Activated CD4-positive, alpha-beta T cell treated with anti-CD3 and anti-CD28 coated beads, Interleukin-2, amount 10 ng/mL, durations not matched to agents 24 days and 14 days (primary cell): Measurements from ENCODE around the gene GNPTG. TPM values are rescaled to one million over a fixed set of nuclear protein-coding genes. Genes with fewer than 3 reads are reported as not detected.

Experiments
- DNase-seq: peaks from one replicate; pipeline ENCODE4 v3.0.0; 2022
- H3K27ac Mint-ChIP-seq: one replicate; pipeline ENCODE4 v1.8.0; 2022; ENCODE audit warnings: mild to moderate bottlenecking, mixed read lengths
- H3K27me3 Mint-ChIP-seq: one replicate; pipeline ENCODE4 v1.8.0; 2022; ENCODE audit warnings: mixed read lengths
- H3K36me3 Mint-ChIP-seq: one replicate; pipeline ENCODE4 v1.8.0; 2022; ENCODE audit warnings: low read depth, mild to moderate bottlenecking, mixed read lengths
- H3K4me1 Mint-ChIP-seq: one replicate; pipeline ENCODE4 v1.8.0; 2021; ENCODE audit warnings: mixed read lengths
- H3K4me3 Mint-ChIP-seq: one replicate; pipeline ENCODE4 v1.8.0; 2022; ENCODE audit warnings: mild to moderate bottlenecking, moderate library complexity, mixed read lengths
- H3K9me3 Mint-ChIP-seq: one replicate; pipeline ENCODE4 v1.8.0; 2021; ENCODE audit warnings: mixed read lengths
- intact Hi-C: fragments of 100-400 bp; cut with micrococcal nuclease; formaldehyde crosslinking; loops from one replicate; pipeline ENCODE4 v1.15.1; 2023
- total RNA-seq: library from RNA; stranded (reverse); gene quantifications from 2 replicates; pipeline ENCODE4 v1.2.3, GENCODE V29; 2022

The GNPTG gene
- 23.3 and 23.9 TPM in 2 replicates for total RNA-seq

DNA sequence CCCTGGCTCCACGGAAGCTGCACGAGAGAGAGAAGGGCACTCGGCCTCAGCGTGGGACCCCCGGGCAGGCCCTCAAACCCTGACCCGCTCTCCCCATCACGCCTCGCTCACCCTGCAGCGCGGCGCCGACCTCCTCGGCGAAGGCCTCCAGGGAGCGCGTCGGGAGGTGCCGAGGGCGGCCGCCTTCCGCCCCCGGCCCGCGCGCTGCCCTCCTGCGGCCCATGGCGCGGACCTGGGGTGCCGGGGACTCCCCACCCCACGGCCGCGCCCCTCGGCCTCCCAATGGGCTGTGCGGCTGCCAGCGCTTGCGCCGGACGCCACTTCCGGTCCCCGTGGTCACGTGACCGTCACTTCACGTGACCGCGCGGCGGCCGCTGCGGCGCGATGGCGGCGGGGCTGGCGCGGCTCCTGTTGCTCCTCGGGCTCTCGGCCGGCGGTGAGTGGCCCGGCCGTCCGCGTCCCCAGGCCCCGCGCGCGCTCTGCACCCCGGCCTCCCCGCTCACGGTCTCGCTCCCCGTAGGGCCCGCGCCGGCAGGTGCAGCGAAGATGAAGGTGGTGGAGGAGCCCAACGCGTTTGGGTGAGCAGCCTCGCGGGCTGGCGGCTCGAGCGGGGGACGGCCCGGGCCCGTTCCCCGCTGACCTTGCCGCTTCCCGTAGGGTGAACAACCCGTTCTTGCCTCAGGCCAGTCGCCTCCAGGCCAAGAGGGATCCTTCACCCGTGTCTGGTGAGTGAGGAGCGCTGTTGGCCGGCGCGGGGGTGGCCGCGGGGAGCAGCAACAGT lies at the start of gene GNPTG, which contains the start of gene TSR3:
Gene GNPTG (plus strand): TSS at position 350 of the 781 bp plus-strand sequence. CDS start 35 bp downstream, at position 385.
Gene TSR3 (minus strand): TSS at position 297 of the 781 bp plus-strand sequence. CDS start 74 bp downstream, at position 223.
- H3K9me3 Mint-ChIP-seq: no peaks in the 10 kb centered on the region
- H3K4me1 Mint-ChIP-seq: peaks cover 27% of the 10 kb centered on the region
- no peaks in the 10 kb centered on the region for H3K27me3 Mint-ChIP-seq
- peak within 1 kb of the TSS; percentile 78 for H3K27ac Mint-ChIP-seq
- intact Hi-C loops: loop anchor here (2.0 to 5.0 kb wide), 2 partner anchors 41 to 71 kb away; partner anchors contain the start of gene UQCC4
- H3K36me3 Mint-ChIP-seq: peaks cover 8% of the 10 kb centered on the region
- DNase-seq: peak; percentile 98
- H3K4me3 Mint-ChIP-seq: peak within 1 kb of the TSS; percentile 92

DNA sequence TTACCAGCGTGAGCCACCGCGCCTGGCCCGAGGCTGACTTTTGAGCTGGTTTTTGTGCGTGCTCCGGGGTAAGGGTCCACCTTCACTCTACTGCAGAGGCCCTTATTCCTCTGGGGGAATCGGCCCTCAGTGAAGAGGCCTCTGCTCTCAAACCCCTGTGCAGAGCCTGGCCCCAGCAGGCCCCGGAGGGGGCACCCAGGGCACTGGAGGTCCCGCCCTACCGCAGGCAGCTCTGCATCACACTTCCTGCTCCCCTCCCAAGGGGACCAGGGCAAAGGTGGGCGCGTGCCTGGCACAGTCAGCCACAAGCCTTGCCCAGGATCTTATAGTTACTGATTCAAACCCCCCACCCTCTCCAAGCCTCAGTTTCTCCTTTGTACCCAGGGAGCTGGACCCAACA lies 45.9 kb upstream of the GNPTG start:
- Mint-ChIP-seq H3K9me3 (peaks cover 3% of the 10 kb centered on the region), H3K27me3 (no peaks in the 10 kb centered on the region), H3K4me3 (no peak overlapping the region), H3K36me3 (peaks cover 12% of the 10 kb centered on the region), H3K4me1 (peaks cover 27% of the 10 kb centered on the region), H3K27ac (no peak overlapping the region)
- no peak for DNase-seq
- intact Hi-C loops: loop anchor here (5.0 kb wide), 1 partner anchor 306 kb away; the partner anchor contains the start of genes CRAMP1 and IFT140

DNA sequence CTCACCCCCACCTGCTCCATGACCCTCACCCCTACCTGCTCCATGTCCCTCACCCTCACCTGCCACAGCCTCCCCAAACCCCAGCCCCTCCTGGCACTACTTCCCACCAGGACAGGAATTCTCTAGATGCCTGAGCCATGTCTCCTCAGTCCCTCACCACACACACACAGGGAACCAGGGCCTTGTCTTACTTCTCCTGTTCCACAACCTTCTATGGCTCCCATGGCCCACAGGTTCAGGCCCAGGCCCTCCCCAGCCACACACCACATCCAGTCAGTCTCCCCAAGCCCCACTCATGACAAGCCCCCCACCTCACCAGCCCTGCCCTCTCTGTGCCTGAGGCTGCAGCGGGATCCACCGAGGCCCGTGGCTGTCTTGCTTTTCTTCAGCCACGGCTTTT lies 45.4 kb upstream of the GNPTG start:
- H3K27ac Mint-ChIP-seq: peak overlapping the region; percentile 75
- intact Hi-C loops: loop anchor here (5.0 kb wide), 1 partner anchor 306 kb away; the partner anchor contains the start of genes CRAMP1 and IFT140
- H3K27me3 Mint-ChIP-seq: no peaks in the 10 kb centered on the region
- H3K4me1 Mint-ChIP-seq: peaks cover 30% of the 10 kb centered on the region
- H3K36me3 Mint-ChIP-seq: peaks cover 17% of the 10 kb centered on the region
- no peak for DNase-seq
- H3K4me3 Mint-ChIP-seq: peak overlapping the region; percentile 45
- H3K9me3 Mint-ChIP-seq: peaks cover 3% of the 10 kb centered on the region

DNA sequence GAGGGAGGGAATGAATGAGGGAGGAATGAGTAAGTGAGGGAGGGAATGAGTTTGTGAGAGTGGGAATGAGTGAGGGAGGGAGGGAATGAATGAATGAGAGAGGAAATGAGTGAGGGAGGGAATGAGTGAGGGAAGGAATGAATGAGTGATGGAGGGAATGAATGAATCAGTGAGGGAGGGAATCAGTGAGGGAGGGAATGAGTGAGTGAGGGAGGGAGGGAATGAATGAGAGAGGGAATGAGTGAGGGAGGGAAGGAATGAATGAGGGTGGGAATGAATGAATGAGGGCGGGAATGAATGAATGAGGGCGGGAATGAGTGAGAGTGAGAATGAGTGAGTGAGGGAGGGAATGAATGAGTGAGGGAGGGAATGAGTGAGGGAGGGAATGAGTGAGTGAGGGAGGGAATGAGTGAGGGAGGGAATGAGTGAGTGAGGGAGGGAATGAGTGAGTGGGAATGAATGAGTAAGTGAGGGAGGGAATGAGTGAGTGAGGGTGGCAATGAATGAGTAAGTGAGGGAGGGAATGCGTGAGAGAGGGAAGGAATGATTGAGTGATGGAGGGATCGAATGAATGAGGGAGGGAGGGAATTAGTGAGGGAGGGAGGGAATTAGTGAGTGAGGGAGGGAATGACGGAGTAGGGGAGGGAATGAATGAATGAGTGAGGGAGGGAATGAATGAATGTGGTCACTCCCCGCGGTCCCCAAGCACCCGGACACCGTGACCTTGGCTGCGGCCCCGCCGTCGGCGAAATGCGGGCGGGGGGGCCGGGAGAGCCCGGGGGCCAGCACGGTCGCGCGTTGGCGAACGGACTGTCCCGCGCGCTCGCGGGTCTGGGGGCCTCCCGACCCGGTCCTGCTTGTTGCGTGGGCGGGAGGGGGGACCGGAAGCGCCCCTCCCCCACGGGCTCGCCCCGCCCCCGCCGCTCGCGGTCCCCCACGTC lies 43.4 kb upstream of the GNPTG start:
- no peak for DNase-seq
- intact Hi-C loops: loop anchor here (2.0 to 5.0 kb wide), 4 partner anchors 34 to 568 kb away; partner anchors contain the start of genes CIAO3, CRAMP1, IFT140 and UQCC4
- peaks cover 29% of the 10 kb centered on the region for H3K4me1 Mint-ChIP-seq

DNA sequence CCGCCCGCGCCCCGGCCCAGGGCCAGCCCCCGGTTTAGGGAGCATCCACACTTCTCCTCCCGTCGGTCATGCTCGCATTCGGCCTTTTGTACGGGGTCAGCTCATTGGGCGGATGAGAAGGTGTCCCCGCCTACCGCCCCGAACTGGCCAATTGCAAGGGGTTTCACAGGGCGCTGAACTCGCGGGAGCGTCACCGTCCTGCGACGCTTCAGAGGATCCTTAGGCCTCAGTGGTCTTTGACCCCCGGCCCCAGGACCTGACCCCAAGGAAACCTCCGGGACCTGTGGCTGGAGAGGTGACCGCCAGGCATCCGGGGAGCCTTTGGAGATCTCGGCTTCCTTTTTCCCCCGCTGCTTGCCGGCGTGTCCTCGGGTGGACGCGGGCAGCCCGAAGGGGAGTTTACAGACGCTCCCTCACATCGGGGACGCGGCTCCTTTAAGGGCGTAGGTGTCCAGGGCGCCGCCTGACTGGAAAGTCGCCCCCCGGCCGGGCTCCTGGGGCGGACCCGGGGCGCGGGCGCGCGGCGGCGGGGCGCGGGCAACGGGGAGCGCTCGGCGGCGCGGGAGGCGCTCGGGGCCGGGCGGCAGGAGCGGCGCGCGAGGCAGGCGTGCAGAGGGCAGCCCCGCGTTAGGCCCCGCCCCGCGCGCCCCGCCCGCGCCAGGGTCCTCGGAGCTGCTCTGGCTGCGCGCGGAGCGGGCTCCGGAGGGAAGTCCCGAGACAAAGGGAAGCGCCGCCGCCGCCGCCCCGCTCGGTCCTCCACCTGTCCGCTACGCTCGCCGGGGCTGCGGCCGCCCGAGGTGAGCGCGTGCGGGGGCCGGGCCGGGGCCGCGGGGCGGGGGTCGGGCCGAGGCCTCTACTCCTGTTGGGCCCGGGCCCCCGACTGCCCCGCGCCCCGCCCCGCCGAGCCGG lies 42.5 kb upstream of the GNPTG start, which contains the start of gene UBE2I:
Gene UBE2I (plus strand): TSS at position 660 of the 909 bp plus-strand sequence. CDS start 4,395 bp downstream, outside the sequence.
- Mint-ChIP-seq H3K4me3 (peak within 1 kb of the TSS; percentile 94), H3K27me3 (no peaks in the 10 kb centered on the region), H3K27ac (peak within 1 kb of the TSS; percentile 99), H3K36me3 (peaks cover 27% of the 10 kb centered on the region), H3K4me1 (peaks cover 22% of the 10 kb centered on the region), H3K9me3 (peaks cover 3% of the 10 kb centered on the region)
- intact Hi-C loops: loop anchor here (1.0 to 5.0 kb wide), 5 partner anchors 24 to 568 kb away; partner anchors contain the start of genes BAIAP3, CIAO3, CRAMP1 and IFT140
- peak; percentile 99 for DNase-seq

More for the DNA sequence above, 43.4 kb upstream of the GNPTG start:
- peak overlapping the region; percentile 99 for H3K27ac Mint-ChIP-seq
- H3K4me3 Mint-ChIP-seq: peak overlapping the region; percentile 85
- no peaks in the 10 kb centered on the region for H3K27me3 Mint-ChIP-seq
- peaks cover 3% of the 10 kb centered on the region for H3K9me3 Mint-ChIP-seq
- H3K36me3 Mint-ChIP-seq: peaks cover 22% of the 10 kb centered on the region

DNA sequence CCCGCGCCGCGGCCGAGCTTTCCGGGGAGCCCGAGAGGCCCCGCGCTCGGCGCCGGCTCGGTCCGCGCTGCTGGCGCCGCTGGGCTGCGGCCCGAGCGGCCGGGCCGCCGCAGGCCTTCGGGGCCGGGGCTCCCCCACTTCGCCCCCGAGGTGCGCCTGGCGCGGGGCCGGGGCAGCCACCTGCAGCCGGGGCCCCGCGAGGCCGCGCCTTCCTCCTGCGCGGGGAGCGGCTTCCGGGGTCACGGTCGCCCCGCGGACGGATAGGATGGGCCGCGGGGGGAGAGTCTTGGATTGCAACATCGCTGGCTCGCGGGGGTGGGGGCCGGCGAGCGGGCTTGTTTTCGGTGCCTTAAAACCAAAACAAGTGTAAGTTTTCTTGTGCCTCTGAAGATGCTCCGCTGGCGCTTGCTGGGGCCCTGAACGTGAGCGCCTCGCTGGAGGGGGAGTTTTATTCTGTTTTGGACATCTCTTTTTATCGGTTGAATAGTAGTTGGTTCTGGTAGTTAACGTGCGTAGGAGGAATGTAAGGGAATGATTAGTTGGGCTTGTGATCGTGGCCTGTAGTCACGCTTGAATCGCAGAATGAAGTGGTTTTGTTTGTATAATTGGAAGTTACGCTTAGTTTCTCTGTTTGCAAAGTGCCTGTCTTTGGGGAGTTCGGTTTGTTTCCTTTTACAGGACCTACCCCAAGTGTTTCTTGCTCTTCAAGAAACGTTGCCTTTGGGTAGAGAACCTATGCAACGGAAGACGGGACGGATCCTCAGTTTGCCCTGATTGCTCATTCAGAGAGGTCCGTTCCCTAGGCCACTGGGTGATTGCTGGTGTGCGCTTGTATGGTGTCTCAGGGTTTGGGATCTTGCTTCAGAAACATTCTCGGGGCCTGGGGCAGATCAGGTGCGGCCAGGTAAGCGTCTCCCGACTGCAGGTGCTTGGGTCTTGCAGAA lies 41.6 kb upstream of the GNPTG start:
- Mint-ChIP-seq H3K9me3 (peaks cover 3% of the 10 kb centered on the region), H3K4me3 (peak overlapping the region; percentile 94), H3K27me3 (no peaks in the 10 kb centered on the region), H3K4me1 (peaks cover 21% of the 10 kb centered on the region), H3K36me3 (peaks cover 31% of the 10 kb centered on the region), H3K27ac (peak overlapping the region; percentile 92)
- DNase-seq: peak; percentile 89
- intact Hi-C loops: loop anchor here (1.0 to 5.0 kb wide), 7 partner anchors 23 to 569 kb away; partner anchors contain the start of genes BAIAP3, CIAO3, CRAMP1 and GNPTG

DNA sequence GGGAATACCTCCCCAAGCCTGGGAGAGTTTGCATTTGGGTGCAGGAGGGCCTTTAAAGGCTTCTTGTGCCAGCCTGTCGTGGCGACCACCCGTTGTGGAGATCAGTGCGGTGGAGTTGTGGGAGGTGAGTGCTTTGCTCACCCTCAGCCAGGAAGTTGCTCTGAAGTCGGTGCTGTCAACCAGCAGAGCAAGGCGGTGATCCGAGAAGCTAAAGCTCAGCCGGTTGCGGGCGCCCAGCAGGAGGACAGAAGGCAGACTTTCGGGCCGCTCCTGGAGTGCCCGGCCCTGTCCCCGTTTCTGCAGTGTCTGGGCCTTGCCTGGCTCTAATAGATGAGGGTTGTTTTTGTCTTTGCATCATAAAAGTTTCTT lies 40.9 kb upstream of the GNPTG start:
- intact Hi-C loops: loop anchor here (2.0 kb wide), 2 partner anchors 40 to 68 kb away; partner anchors contain the start of genes GNPTG and TSR3
- Mint-ChIP-seq H3K4me3 (peak overlapping the region; percentile 94), H3K36me3 (peaks cover 35% of the 10 kb centered on the region), H3K27ac (peak overlapping the region; percentile 92), H3K4me1 (peaks cover 21% of the 10 kb centered on the region), H3K9me3 (peaks cover 3% of the 10 kb centered on the region), H3K27me3 (no peaks in the 10 kb centered on the region)
- DNase-seq: peak; percentile 82

DNA sequence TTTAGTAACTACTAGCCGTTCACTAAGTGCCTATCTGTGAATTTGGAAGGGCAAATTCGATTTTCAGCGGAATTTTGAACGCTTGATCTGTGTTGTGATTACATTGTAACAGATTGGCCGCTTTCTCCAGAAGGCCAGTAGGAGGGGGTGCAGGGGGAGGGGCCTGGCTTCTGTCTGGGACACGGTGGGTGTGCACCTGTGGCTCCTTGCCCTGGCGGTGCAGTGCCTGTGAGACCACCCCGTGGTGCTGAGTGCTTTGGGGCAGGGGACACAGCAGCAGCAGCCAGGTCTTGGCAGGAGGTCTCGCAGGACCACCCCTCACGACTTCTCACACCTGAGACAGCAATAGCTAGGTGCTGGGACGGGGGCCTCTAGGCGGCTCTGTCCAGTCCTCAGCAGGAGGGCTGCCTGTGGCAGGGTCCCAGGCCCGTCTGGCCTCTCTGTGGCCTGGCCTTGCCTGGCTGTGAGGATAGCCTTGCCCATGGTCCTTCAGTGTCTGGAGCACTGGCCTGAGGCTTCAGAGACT lies 40.5 kb upstream of the GNPTG start:
- peaks cover 3% of the 10 kb centered on the region for H3K9me3 Mint-ChIP-seq
- H3K4me3 Mint-ChIP-seq: peak overlapping the region; percentile 94
- H3K27me3 Mint-ChIP-seq: no peaks in the 10 kb centered on the region
- intact Hi-C loops: loop anchor here (2.0 kb wide), 2 partner anchors 40 to 68 kb away; partner anchors contain the start of genes GNPTG and TSR3
- peaks cover 40% of the 10 kb centered on the region for H3K36me3 Mint-ChIP-seq
- H3K4me1 Mint-ChIP-seq: peaks cover 21% of the 10 kb centered on the region
- DNase-seq: no peak
- peak overlapping the region; percentile 92 for H3K27ac Mint-ChIP-seq

DNA sequence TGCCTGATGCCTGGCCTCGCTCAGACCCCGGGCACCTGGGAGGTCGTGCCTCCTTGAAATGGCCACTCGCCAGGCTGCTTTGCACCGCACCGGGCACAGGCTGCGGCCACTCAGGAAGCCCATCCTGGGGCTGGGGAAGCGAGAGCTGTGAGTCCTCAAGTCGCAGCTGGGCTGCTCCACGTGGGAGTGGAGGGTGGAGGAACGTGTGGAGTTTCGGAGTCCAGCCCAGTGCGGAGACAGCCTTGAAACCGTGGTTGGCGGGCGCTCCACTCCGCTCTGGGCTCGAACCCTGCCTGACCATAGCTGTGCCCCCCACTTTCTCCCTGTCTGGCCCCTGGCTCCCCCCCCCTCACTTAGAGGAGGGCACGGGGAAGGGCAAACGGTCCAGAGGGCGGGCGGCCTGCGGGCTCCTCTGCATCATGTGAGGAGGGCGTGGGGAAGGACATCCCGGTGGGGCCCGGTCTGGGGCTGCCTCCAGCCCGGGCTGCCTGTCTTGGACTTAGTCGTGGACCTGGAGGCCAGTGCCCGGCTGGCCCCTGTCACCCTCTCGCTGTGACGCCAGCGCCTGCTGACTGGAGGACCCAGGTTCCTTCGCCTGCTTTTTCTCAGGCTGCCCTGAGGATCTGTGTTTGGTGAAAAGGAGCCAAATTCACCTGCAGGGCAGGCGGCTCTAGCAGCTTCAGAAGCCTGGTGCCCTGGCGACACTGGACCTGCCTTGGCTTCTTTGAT lies 39.8 kb upstream of the GNPTG start:
- H3K36me3 Mint-ChIP-seq: peaks cover 43% of the 10 kb centered on the region
- peaks cover 3% of the 10 kb centered on the region for H3K9me3 Mint-ChIP-seq
- H3K4me1 Mint-ChIP-seq: peaks cover 19% of the 10 kb centered on the region
- peak overlapping the region; percentile 94 for H3K4me3 Mint-ChIP-seq
- DNase-seq: no peak
- H3K27me3 Mint-ChIP-seq: no peaks in the 10 kb centered on the region
- intact Hi-C loops: loop anchor here (2.0 kb wide), 2 partner anchors 39 to 67 kb away; partner anchors contain the start of genes GNPTG and TSR3
- no peak overlapping the region for H3K27ac Mint-ChIP-seq

DNA sequence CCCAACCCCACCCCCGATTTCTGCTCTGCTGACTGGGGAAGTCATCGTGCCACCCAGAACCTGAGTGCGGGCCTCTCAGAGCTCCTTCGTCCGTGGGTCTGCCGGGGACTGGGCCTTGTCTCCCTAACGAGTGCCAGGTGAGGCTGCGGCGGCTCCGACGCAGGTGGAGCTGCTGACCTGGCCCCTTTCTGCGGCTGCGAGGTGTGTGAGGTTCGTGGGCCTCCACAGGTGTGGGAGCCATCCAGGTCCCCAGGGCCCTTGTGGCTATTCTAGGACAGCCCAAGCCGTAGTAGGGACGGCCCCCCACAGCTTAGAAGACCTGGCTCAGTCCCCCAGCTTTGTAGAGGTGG lies 39.3 kb upstream of the GNPTG start:
- H3K4me3 Mint-ChIP-seq: peak overlapping the region; percentile 94
- H3K27ac Mint-ChIP-seq: no peak overlapping the region
- H3K9me3 Mint-ChIP-seq: peaks cover 3% of the 10 kb centered on the region
- no peak for DNase-seq
- peaks cover 48% of the 10 kb centered on the region for H3K36me3 Mint-ChIP-seq
- H3K4me1 Mint-ChIP-seq: peaks cover 19% of the 10 kb centered on the region
- intact Hi-C loops: no loop called here
- no peaks in the 10 kb centered on the region for H3K27me3 Mint-ChIP-seq

DNA sequence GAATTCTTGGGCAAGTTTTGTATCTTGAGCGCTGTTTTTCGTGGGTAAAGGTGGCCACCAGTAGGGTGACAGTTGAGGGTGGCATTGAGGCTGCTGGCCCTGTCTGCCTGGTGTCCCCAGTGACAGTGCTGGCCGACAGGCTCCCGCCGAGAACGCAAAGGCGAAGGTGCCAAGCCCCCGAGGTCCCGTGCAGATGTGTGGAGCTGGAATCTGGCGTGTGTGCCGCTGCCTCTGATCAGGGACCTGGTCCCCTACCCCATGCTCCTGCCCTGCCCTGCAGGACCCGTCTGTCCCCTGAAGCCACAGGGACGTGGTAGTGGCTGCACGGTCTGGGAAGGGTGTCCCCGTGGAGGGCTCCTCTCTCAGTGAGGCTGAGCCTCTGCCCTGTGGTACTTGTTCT lies 38.8 kb upstream of the GNPTG start:
- H3K27ac Mint-ChIP-seq: no peak overlapping the region
- H3K4me1 Mint-ChIP-seq: peaks cover 19% of the 10 kb centered on the region
- peak overlapping the region; percentile 40 for H3K4me3 Mint-ChIP-seq
- peaks cover 52% of the 10 kb centered on the region for H3K36me3 Mint-ChIP-seq
- intact Hi-C loops: no loop called here
- DNase-seq: no peak
- no peaks in the 10 kb centered on the region for H3K27me3 Mint-ChIP-seq
- H3K9me3 Mint-ChIP-seq: peaks cover 3% of the 10 kb centered on the region
